NCI-H2029 treated with DMSO at 0.1 percent for 48 hours (cell line): ENCODE results near the gene ATP10D.
"Not testable (repeated sequence)": the region's sequence is repeated elsewhere in the genome, so short reads cannot be mapped to it uniquely, and the experiment has no call there.

Source experiments
- DNase-seq: peaks from one replicate; lab custom pipeline; 2025; lab: John Stamatoyannopoulos, UW

Gene ATP10D

GRCh38 chr4:47485047-47485692 is at the start of gene ATP10D:
TSS of gene ATP10D (plus strand) at chr4:47485275. CDS start at chr4:47512541, 27,266 bp downstream.
- peak; percentile 57 for DNase-seq

- DNase-seq, result no peak
Observed at GRCh38 chr4:47442980-47443379, 42.1 kb upstream of the ATP10D start.

GRCh38 chr4:47444031-47444430 is 41.0 kb upstream of the ATP10D start:
- no peak for DNase-seq

- no peak for DNase-seq
Observed at GRCh38 chr4:47451657-47452056, 33.4 kb upstream of the ATP10D start.

- DNase-seq, result no peak
Observed at GRCh38 chr4:47462799-47463234, 22.3 kb upstream of the ATP10D start.

- peak; percentile 74 for DNase-seq
Observed at GRCh38 chr4:47463235-47463956, 21.7 kb upstream of the ATP10D start, which contains the start of gene COMMD8. TSS of gene COMMD8 (minus strand) at chr4:47463702. CDS start at chr4:47463651, 51 bp downstream.

GRCh38 chr4:47465004-47465403 is 20.1 kb upstream of the ATP10D start:
- no peak for DNase-seq

GRCh38 chr4:47466056-47466785 is 18.9 kb upstream of the ATP10D start:
- no peak for DNase-seq

- no peak for DNase-seq
Observed at GRCh38 chr4:47468706-47469365, 16.2 kb upstream of the ATP10D start.

GRCh38 chr4:47469951-47470350 is 15.1 kb upstream of the ATP10D start:
- no peak for DNase-seq

- DNase-seq, result no peak
Observed at GRCh38 chr4:47471064-47471463, 14.0 kb upstream of the ATP10D start.

GRCh38 chr4:47471591-47471990 is 13.5 kb upstream of the ATP10D start:
- no peak for DNase-seq

GRCh38 chr4:47473141-47473750 is 11.8 kb upstream of the ATP10D start:
- no peak for DNase-seq

- DNase-seq, result no peak
Observed at GRCh38 chr4:47474799-47475198, 10.3 kb upstream of the ATP10D start.

- no peak for DNase-seq
Observed at GRCh38 chr4:47475411-47475810, 9.7 kb upstream of the ATP10D start.

GRCh38 chr4:47478804-47479203 is 6.3 kb upstream of the ATP10D start:
- DNase-seq, result no peak

GRCh38 chr4:47482326-47482725 is 2.7 kb upstream of the ATP10D start:
- no peak for DNase-seq

- no peak for DNase-seq
Observed at GRCh38 chr4:47483745-47484144, 1.3 kb upstream of the ATP10D start.

GRCh38 chr4:47484168-47484567 is 907 bp upstream of the ATP10D start:
- DNase-seq, result no peak

- no peak for DNase-seq
Observed at GRCh38 chr4:47485768-47486167, 693 bp downstream of the ATP10D start.

GRCh38 chr4:47486231-47486673 is 1.2 kb downstream of the ATP10D start:
- no peak for DNase-seq

- DNase-seq, result not testable (repeated sequence)
Observed at GRCh38 chr4:47486727-47487126, 1.7 kb downstream of the ATP10D start.
